NCI-H2196 (cell line): ENCODE measurements around the gene TWIST1.

ENCODE experiments used
- DNase-seq: peaks from one replicate; lab custom pipeline; 2025; ENCODE audit not compliant: unreplicated experiment; lab: John Stamatoyannopoulos, UW

Gene TWIST1

GRCh38 chr7:19097165-19098055 lies 20.0 kb downstream of the TWIST1 start:
- DNase-seq = no peak

- DNase-seq = no peak
Measured at GRCh38 chr7:19095353-19095860, 22.0 kb downstream of the TWIST1 start.

- DNase-seq = no peak
Measured at GRCh38 chr7:19094598-19095352, 22.7 kb downstream of the TWIST1 start.

- DNase-seq = no peak
Measured at GRCh38 chr7:19094138-19094537, 23.3 kb downstream of the TWIST1 start.

GRCh38 chr7:19091550-19092200 lies 25.8 kb downstream of the TWIST1 start:
- DNase-seq = no peak

- DNase-seq = no peak
Measured at GRCh38 chr7:19090526-19090925, 26.9 kb downstream of the TWIST1 start.

- no peak for DNase-seq
Measured at GRCh38 chr7:19089797-19090196, 27.6 kb downstream of the TWIST1 start.

- DNase-seq = no peak
Measured at GRCh38 chr7:19089378-19089777, 28.1 kb downstream of the TWIST1 start.

GRCh38 chr7:19080093-19080492 lies 37.3 kb downstream of the TWIST1 start:
- DNase-seq = no peak

GRCh38 chr7:19079066-19079465 lies 38.4 kb downstream of the TWIST1 start:
- no peak for DNase-seq

- no peak for DNase-seq
Measured at GRCh38 chr7:19069842-19070241, 47.6 kb downstream of the TWIST1 start.

- DNase-seq = no peak
Measured at GRCh38 chr7:19066170-19066569, 51.3 kb downstream of the TWIST1 start.
